ENCODE measurements around the gene AOPEP.

AOPEP gene

DNA sequence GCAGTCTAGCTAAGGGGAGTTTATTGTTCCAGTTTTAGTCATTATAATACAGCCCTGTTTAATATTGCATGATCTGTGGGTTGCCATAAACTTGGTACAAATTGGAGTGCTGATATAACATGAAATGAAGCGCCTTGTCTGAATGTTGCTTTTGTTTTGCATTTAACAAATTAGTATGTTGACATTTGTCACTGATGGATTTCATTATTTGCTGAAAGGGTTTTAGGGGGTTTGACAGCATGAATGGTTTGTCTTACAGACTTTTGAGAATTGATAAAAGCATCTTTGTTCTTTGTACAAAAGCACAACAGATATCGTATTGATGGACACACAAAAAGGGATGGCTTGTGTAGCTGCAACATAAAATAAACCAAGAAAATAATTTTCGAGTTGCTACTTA is 178.3 kb downstream of the AOPEP start:
- DNase-seq, result no peak

DNA sequence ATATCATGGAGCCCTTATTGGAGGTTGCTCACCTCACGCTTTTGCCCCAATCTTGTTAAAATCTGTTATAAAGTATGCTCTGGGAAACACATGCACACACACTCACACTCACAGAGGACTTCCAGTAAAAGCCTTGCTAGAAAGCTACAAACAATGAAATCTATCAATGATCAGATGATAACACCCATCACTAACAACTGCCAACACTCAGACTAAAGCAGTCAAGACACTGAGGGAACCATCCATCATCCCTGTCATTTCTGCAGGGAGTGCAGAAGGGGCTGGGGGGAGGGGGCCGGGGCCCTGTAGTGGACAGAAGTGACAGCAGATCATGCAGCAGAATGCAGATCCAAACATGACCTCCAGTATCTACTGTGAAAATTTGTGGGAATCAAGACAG is 179.1 kb downstream of the AOPEP start:
- no peak for DNase-seq

DNA sequence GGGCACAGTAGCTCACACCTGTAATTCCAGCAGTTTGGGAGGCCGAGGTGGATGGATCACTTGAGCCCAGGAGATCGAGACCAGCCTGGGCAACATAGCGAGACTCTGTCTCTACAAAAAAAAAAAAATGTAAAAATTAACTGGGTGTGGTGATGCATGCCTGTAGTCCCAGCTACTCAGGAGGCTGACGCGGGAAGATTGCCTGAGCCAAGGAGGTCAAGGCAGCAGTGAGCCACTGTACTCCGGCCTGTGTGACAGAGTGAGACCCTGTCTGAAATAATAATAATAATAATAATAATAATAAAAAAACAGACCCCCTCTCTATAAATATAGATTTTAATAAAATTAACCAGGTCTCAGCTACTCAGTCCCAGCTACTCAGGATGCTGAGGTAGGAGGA is 179.7 kb downstream of the AOPEP start:
- no peak for DNase-seq

DNA sequence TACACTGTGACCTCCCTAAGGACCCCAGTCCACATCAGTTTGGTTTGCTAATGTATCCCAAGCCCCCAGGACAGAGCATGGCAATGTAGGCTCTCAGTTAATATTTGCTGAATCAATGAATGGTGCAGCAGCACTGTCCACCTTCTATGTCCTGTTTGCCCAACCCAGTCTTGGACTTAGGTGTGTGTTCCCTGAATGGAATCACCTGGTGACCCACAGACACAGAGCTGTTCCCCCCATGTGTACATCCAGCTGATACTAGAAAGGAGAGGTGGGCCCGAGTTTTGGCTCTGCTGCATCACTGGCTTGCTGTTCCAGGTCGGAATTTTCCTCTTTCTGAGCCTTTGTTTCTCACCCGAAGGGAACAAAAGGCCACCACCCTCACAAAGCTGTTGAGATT is 180.2 kb downstream of the AOPEP start:
- DNase-seq, result no peak

DNA sequence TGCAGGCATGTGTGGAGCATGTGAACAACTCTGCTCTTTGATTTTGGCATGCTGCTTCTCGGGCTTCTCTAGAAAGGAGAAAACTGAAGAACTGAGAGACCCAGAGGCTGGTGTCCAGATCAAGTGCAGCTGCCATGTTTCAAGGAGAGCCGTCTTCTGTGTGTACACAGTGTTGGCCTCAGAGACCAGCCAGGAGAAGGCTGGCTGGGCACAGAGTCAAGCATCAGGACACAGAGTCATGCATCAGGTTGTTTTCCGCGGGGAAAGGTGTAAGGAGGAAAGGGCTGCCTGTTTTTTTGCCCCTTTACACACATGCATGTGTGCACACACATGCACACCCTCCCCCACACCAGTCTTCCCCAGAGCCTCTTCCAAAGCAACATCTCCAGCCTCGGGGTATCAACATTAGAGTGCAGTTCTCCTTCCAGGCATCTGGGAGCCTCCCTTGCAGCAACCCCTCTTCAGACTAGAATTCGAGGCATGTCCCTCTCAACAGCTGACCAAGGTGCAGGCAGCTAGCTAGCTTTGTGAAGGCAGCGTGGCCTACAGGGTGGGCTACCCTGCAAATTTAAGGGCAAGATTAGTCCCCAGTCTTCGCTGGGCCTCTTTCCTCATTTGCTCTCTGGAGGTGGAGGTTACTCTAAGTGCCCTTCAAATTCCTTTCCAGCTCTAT is 180.9 kb downstream of the AOPEP start:
- no peak for DNase-seq

DNA sequence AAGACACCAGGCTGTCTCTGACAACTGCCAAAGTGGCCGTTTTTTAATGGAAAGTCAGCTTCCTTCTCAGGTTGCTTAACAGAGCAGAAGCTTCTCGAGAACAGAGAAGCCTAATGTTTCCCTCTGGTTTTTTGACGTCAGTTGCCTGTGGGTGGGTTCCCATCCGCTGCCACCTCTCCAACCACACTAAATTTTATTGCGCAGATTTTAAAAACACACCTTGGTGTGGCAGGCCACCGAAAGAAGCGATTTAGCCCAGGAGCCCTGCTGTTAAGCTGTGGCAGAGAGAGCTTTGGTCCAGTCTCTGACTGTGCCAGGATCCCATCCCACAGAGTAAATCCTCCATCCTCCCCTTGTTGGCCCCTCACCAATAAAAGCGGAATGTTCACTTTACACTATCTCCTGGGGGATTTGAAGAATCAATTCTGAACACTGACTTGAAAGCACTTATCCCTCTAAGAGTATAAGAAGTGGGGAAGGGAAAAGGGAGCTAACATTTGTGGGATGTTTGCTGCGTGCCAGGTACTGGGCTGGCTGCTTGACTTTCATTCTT is 181.6 kb downstream of the AOPEP start:
- DNase-seq, result no peak

DNA sequence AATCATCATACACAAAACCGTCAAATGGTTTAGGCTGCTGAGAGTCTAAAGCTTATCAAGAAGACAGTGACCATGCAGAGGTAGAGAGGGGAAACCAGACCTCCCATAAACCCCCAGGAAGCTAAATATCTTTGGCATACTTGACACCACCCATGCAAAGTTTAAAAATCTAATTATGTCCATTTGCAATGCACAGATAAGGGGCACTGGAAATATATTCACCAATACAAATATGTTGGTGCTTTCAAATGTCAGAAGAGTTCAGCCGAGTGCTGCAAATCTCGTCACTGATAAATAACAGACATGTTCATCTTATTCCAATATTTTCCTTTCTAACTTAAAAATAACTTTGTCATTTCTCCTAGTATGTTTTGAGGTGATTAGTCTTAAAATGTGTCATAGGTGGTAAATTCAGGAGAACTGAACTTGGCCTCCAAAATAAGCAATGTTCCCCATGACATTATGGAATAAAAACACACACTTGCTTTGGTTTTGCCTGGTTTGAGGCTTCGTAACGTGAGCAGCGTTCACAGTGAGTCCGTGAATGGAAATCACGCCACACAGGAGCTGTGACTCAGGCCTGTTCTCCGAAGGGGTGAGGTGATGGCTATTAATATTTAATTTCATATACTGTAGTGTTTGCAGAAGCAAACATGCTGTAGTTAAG is 182.2 kb downstream of the AOPEP start:
- DNase-seq, result no peak

DNA sequence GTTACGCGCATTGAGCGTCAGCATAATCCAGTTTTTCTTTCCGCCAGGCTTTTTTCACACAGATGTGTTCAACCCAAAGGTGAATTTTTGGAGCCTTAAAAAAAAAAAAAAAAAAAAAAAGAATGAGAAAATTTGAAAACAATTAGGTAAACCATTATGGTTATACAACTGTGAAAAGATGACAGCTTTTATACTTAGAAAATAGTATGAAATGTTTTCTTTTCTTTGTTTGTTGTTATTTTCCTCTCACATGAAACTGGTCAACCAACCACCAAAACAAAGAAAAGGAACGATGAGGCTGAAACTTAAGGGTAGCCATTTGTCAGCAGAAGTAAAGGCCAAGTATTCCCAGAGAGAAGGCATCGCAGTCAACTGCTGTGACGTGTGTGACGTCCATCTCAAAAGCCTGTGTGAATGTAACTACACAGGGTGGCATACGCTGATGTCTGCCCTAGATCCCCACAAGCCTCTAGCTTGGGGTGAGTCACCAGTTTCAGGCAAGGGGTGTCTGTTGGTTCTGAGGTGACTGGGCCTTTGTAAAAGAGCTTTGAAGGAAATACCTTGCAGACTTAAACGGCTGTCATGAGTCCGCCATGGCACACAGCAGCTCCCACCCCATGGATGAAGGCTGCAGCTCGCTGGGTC is 182.9 kb downstream of the AOPEP start:
- peak; percentile 83 for DNase-seq

DNA sequence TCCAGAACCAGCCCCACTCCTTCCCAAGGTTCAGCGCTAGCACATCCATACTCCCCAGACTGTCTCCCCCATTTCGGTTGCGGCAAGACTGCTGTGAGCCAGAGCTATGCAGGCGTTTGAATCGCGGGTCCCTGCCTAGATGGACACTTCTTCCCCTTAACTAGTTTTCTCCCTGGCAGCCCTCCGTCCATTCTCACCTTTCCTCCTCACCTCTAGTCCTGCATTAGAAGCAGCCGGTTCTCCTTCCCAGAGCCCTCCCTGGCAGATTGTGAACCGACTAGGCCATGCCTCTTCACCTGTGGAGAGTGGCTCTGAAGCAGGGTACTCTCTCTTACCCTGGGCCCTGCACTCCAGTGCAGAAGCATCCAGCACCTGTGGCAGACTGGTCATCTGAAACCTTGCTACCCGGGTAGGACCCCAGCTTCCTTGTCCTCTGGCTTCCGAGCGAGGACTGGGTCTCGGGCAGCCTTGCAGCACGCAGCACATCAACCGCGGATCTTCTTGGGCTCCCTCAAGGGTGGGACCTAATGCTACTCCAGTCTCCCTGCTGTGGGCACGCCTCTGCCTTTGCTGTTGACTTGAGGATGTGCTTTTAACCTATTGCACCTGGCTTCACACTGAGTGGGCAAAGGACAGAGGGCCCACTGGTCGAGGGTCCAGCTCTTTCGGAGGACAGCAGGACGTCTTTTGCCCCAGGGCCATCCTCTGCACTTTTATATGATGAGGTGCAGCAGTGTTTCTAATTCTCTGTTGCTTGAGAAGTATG is 183.6 kb downstream of the AOPEP start:
- DNase-seq, result no peak

DNA sequence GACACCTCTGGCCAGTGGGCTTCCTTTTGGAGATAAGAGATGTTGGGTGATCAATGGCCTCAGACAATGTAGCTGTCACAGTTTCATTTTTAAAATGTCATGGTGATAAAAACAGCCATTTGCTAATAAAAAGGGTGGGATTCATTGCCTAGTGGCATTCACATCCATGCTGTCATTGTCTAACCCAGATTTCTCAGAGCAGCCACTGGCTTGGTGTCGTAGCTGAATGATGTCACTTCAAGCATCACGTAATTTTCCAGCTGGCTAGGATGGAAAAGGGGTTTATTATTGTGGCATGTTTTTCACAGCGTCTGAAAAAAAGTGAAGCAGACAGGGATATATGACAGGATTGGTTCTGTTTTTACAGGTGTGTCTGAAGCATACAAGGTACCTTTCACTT is 184.7 kb downstream of the AOPEP start:
- DNase-seq, result no peak

DNA sequence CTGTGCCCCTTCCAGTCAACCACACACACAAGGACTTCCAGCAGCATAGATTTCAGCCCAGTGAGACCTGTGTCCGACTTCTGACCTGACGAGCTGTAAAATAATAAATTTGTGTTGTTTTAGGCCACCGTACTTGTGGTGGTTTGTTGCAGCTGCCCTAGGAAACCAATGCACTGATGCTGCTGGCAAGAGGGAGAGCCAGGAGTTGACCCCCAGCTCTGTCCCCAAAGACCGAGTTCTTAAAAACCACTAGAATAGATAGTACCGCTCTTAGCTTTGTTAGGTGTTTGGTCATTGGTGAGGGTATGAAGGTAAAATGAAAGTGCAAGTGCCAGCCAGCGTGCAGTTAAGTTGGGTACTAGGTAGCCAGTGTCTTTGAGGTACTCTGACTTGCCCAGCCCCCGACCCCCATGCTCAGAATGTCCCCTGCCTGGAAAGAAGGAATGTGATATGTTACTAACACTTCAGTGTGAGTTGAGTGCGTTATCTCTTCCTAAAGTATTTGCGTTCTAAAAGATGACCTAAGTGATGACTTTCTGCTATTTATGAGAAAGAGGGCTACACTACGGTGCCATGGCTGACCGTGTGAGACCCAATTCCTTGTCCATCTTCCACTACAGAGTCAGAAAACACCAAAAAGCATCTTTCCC is 185.6 kb downstream of the AOPEP start:
- DNase-seq, result no peak

DNA sequence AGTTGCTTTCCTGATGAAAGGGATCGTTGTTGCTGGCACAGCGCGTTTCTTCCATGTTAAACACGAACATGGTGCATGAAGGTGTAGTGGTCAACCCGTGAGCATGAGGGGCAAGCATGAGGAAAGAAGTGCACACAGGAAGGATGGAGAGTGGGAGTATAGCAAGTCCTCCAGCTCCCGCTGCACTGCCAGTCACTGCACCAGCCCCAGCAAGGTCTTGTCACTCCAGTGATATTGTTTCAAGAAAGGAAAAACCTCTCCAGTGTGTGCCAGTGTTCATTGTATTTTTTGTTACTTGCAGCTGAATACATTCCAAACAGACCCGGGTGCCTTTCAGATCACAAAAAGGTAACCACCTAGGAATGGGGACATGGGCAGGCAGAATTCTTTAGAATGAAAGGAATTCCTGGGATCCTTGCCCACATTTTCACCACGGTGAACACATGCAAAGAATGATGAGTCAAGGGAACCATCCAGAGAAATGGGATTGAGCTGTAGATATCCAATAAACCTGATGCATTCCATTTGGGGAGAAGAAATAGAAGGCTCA is 186.3 kb downstream of the AOPEP start:
- DNase-seq, result no peak

DNA sequence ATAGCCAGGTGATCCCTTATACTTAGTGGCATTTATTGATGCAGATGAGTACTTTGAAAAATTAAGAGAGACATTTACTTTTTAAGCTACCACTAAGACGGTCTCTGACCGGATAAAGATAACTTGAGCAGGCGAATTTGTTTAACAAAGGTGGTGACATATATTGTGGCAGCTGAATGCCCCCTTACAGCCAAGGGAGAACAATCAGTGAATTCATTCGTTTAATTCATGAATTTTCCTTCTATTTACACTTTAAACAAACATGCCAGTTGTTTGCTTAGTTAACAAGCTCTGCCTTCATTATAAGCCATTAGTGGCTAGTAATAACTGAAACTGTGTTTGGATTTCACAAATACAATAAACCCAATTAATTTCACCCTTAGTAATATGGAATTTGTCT is 187.1 kb downstream of the AOPEP start:
- DNase-seq, result no peak

DNA sequence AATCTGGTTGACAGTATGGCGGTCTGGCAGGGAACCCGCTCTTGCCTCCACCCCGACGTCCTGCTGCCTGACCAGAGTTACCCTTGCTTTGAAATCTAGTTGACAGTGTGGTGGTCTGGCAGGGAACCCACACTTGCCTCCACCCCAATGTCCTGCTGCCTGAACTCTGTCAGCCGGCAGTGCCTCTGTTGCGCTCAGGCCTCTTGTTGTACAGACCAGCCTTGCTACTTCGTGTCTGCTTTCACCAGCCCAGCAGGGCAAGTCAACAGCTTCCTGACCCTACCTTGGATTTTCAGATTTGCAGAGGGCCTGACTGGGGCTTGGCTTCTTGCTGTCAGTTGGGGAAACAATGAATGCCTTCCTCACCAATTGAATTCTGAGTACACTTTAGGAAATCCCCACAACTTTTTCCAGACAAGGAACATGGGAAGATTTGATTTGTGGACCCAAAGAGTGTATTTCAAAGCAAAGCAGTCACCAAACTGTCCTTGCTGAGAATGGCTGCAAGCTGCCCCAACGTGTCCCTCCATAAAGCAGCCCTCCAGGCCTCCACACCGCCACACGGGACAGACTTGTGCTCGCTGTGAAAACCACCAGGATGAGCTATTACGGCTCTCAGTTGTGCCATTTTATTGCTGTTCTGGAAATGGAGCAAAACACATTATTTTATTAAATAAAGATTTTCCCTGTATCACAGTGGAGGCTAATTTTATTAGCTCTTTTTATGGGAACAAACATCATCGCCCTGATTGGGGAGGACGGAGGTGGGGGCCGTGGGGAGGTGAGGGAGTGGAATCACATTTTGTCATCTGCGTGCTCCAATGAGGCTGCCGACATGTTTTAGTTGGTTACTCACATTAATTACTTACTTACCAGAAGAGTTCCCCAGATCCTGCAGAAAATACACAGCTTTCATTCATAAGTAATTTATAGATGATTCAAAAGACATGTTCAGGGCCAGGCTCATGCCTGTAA is 189.3 kb downstream of the AOPEP start:
- DNase-seq, result no peak

DNA sequence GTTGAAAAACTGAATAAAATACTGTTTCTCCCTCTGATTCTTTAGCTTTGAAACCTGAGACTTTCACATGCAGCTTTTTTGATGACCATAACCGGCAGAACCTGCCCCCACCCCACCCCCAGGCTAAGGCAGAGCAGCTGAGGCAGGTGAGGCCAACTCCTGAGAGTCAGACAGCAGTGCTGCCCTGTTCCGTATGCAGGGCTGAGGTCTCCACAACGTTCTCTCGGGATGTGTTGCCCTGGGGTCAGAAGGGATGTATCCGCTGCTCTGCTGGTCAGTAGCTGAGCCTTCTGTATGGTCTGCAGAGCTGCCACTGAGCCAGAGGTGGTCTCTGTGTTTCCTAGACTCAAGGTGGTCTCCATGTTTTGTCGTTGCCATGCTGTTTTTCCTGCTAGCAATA is 190.5 kb downstream of the AOPEP start:
- DNase-seq, result no peak

DNA sequence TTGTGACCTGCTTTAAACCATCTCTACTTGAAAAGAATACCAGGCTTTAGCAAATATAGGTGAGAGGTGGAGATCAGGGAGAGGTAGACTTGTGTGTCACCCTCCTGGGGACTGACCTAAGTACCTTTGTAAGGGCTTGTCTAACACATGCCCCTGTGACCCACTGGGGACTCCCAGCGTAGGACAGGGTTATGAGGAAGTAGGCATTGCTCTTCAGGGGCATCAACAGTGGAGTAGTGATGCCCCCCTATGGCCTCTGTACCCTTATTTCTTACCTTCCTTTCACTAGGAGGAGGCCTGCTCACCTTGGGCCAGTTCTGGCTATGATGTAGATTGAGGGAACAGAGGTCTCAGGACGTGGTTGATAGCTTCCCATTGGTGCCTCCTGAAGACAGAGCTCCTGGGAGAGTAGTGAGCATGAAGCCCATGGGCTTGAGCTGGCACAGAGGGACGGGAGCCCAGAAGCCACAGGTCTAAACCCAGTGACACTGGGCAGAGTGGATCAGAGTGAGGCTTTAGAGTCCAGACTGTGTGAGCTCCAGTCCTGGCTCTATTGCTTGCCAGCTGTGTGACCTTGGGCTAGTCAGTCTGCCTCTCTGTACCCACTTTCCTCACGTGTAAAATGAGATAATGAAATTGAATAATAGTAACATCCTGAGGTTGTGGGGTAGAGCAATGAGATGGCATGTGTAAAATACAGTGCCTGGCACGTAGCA is 191.7 kb downstream of the AOPEP start:
- DNase-seq, result no peak

DNA sequence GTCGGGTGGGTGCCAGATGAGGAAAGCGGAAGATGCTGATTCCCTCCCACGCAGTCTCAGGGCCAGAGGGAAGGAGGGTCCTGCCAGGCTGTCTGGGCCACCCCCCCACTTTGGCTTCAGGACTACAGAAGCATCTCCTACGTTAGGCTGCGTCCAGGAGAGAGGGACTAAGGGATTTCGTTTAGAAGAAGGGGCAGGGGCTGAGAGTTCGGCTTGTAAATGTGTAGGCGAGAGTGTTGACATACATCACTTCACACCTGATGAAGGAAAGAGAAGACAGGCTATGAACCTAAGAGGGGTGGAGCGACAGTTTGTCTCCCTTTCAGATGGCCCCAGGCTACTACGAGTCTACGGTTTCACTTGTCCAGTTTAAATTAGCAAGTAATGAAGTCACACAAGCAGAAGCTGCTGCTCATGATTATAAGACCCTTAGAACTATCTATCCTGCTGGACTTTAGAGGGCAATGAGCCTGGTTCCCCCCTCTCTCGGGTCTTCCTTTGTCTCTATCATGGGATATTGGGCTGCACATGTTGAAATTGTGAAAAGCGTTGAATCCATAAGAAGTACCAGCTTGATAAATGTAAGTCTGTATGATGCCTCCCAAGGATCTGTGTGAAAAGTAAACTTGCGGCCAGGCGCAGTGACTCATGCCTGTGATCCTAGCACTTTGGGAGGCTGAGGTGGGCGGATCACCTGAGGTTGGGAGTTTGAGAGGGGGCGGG is 193.0 kb downstream of the AOPEP start:
- DNase-seq, result no peak

DNA sequence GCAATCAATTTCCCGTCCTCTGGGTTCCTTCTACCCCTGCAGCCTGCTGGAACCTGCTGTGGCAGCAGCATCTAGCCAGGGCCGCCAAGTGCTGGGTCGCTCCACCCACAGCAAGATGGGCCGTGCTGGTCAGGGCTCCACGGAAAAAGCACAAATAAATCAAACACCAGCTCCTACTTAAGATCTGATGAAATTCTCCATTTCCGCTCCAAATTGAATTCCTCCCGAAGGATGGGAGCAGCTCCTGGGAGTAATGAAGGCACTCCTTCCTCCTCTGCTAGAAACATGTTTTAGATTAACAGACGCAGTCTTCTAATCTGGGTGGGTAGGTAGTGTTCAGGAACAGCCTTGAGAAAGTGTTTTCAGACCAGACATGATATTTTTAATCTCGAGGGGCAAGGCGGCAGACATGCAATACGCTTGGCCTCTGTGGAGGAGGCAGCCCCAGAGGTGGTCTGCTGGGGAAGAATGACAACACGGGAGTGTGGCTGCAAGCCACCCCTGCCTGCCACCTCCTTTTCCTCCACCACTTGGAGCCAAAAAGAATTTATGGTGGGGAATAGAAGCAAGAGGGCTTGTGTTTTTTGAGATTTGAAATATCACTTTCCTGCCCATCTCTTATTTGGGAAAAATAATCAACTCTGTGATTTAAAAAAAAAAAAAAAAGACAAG is 194.1 kb downstream of the AOPEP start:
- DNase-seq, result no peak

DNA sequence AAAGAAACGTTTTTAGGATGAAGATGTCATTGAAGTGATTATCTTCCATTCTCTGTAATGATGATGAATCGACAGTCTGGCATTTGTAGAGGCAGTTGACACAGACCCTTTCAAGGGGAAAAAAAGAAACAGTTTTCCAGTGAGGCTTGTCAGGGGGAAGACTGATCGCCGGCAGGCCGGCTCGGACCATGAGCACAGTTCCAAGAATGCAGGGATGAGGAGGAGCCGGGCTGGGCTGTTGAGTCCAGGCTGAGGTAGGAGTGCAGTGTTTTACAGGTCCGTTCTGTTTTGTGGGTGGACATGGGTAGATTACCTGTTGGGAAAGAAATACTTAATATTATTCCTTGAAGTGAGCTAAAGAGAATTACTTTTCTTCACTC is 194.6 kb downstream of the AOPEP start:
- no peak for DNase-seq

All from activated CD4-positive, alpha-beta T cell treated with anti-CD3 and anti-CD28 coated beads, Interleukin-10, Interleukin-2, amounts not matched to agents 100 ng/mL and 50 ng/mL, durations not matched to agents 16 hours and 8 hours (primary cell).